OCI-LY7 (cell line): ENCODE data around the gene TTYH1.

Experiments used
- EZH2phosphoT487 ChIP-seq: fragments of 200-600 bp; sonication (generic); IDR thresholded peaks from 2 replicates; pipeline ENCODE4 v1.6.1; 2018; ENCODE audit warnings: low read depth, borderline replicate concordance, mild to moderate bottlenecking, mixed run types, antibody characterized with exemption, low read length, moderate library complexity, mixed read lengths
- TF ChIP-seq, protein P1 (sequence below): fragments of 200-600 bp; sonication (generic); conservative IDR thresholded peaks from 2 replicates; pipeline ENCODE4 v1.5.1; 2014; ENCODE audit warnings: mild to moderate bottlenecking, antibody characterized with exemption, low read length, moderate library complexity, mixed read lengths

DNA sequence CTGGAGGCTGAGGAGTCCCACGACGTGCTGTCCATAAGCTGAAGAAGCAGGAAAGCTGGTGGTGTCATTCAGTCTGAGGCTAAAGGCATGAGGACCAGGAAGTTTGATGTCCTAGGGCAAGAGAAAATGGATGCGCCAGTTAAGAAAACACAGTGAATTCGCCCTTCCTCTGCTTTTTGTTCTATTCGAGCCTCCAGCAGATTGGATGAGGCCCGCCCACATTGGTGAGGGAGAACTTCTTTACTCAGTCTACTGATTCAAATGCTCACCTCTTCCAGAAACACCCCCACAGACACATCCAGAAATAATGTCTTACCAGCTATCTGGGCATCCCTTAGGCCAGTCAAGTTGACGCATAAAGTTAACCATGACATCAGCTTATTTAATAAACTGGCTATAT, 7.5 kb upstream of the TTYH1 start:
- TF ChIP-seq, protein P1, sequence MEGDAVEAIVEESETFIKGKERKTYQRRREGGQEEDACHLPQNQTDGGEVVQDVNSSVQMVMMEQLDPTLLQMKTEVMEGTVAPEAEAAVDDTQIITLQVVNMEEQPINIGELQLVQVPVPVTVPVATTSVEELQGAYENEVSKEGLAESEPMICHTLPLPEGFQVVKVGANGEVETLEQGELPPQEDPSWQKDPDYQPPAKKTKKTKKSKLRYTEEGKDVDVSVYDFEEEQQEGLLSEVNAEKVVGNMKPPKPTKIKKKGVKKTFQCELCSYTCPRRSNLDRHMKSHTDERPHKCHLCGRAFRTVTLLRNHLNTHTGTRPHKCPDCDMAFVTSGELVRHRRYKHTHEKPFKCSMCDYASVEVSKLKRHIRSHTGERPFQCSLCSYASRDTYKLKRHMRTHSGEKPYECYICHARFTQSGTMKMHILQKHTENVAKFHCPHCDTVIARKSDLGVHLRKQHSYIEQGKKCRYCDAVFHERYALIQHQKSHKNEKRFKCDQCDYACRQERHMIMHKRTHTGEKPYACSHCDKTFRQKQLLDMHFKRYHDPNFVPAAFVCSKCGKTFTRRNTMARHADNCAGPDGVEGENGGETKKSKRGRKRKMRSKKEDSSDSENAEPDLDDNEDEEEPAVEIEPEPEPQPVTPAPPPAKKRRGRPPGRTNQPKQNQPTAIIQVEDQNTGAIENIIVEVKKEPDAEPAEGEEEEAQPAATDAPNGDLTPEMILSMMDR, result no peak
- TF ChIP-seq EZH2phosphoT487, result no peak
